ENCODE data around the gene ZNF436.

DNA sequence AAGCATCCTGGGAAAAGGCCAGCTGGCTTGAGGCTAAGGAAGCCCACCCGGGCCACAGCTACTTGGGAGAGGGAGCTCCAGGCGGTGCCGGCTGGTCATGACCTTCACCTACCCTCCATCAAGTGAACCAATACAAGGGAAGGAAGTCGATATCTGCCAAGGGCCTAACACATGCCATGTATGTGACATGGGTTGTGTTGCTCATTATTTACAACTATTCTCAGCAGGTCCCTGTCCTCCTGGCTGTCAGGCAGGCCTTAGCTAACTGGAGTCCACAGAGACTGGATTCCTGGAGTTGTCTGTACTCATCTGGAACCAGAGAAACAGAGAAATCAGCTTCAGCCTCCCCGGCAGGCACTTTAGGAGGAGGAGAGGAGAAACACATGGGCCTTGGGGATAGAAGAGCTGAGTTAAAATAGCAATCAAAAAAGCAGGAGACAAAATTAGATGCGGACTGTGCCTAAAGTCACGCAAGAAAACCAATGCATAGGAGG lies 39.2 kb upstream of the ZNF436 start:
- TF ChIP-seq, protein P1, sequence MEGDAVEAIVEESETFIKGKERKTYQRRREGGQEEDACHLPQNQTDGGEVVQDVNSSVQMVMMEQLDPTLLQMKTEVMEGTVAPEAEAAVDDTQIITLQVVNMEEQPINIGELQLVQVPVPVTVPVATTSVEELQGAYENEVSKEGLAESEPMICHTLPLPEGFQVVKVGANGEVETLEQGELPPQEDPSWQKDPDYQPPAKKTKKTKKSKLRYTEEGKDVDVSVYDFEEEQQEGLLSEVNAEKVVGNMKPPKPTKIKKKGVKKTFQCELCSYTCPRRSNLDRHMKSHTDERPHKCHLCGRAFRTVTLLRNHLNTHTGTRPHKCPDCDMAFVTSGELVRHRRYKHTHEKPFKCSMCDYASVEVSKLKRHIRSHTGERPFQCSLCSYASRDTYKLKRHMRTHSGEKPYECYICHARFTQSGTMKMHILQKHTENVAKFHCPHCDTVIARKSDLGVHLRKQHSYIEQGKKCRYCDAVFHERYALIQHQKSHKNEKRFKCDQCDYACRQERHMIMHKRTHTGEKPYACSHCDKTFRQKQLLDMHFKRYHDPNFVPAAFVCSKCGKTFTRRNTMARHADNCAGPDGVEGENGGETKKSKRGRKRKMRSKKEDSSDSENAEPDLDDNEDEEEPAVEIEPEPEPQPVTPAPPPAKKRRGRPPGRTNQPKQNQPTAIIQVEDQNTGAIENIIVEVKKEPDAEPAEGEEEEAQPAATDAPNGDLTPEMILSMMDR (IDR thresholded peaks at IDR 0.05): no peak
- TF ChIP-seq POLR2A (IDR thresholded peaks at IDR 0.05): no peak
